ENCODE results near the gene EDIL3. TPM values are rescaled to one million over a fixed set of nuclear protein-coding genes. Genes with fewer than 3 reads are reported as not detected.

Gene EDIL3
- polyA plus RNA-seq, 1 donor (not counting 4 experiments of a cell fraction or from before 2014, with no cell fraction given), result 0.34 TPM

- Histone ChIP-seq H3K79me2 (ENCODE audit: control insufficient read depth, insufficient read depth, low read length) (no peaks in the 10 kb centered on the region), H3K9me1 (ENCODE audit: control insufficient read depth, extremely low read depth, insufficient read depth, low read length) (no peaks in the 10 kb centered on the region), H3K36me3 (ENCODE audit: control insufficient read depth in 2 of 2, extremely low read depth in 1 of 2, insufficient read depth in 2 of 2, low read length in 2 of 2) (no peaks in the 10 kb centered on the region), H3K4me2 (ENCODE audit: control insufficient read depth, extremely low read depth, insufficient read depth, low read depth, low read length) (peak overlapping the region; percentile 93), H3K27ac (ENCODE audit: control insufficient read depth, insufficient read depth, low read length) (no peak overlapping the region), H3K9ac (ENCODE audit: control insufficient read depth, extremely low read depth, insufficient read depth, low read length) (no peak overlapping the region), H4K20me1 (ENCODE audit: control insufficient read depth, extremely low read depth, insufficient read depth, low read length) (no peaks in the 10 kb centered on the region), H3K9me3 (ENCODE audit: control insufficient read depth, low read depth, low read length) (no peaks in the 10 kb centered on the region), H3K27me3 (ENCODE audit: control insufficient read depth, extremely low read depth, insufficient read depth, low read length) (peaks cover 34% of the 10 kb centered on the region), H3K4me1 (ENCODE audit: control insufficient read depth, extremely low read depth, insufficient read depth, low read length) (peaks cover 20% of the 10 kb centered on the region), H2AFZ (ENCODE audit: control insufficient read depth, low read length) (no peak overlapping the region), H3K4me3 (ENCODE audit: control insufficient read depth in 2 of 3, extremely low read depth in 1 of 3, insufficient read depth in 2 of 3, low read depth in 1 of 3, low read length in 3 of 3) (peak overlapping the region in 1 of 3 experiments; percentile 73)
- no peak for FAIRE-seq
- dilution Hi-C loops (cut with MboI; ENCODE audit: extremely low pct_ligation_motif_present, low sequenced_read_pairs), result no loop called here
- peak; percentile 61 for TF ChIP-seq EZH2 (IDR thresholded peaks at IDR 0.05; ENCODE audit: low read length)
- TF ChIP-seq CTCF (optimal IDR thresholded peaks at IDR 0.05 in 1 of 3, IDR thresholded peaks at IDR 0.05 in 1 of 3, conservative IDR thresholded peaks at IDR 0.05 in 1 of 3; ENCODE audit: extremely low read depth in 1 of 3, insufficient read depth in 2 of 3, low read length in 3 of 3), result no peak
- DNase-seq (ENCODE audit: low read depth, low spot score), result no peak
These were observed 1.3 kb downstream of the EDIL3 start for GRCh38 chr5:84383296-84383815.

GRCh38 chr5:84382363-84383295 is 2.1 kb downstream of the EDIL3 start:
- no peak overlapping the region for H3K27ac ChIP-seq (ENCODE audit: control insufficient read depth, insufficient read depth, low read length)
- H3K79me2 ChIP-seq (ENCODE audit: control insufficient read depth, insufficient read depth, low read length), result no peaks in the 10 kb centered on the region
- no peak for DNase-seq (ENCODE audit: low read depth, low spot score)
- H3K4me1 ChIP-seq (ENCODE audit: control insufficient read depth, extremely low read depth, insufficient read depth, low read length), result peaks cover 20% of the 10 kb centered on the region
- peak; percentile 41 for FAIRE-seq
- peak; percentile 57 for TF ChIP-seq EZH2 (IDR thresholded peaks at IDR 0.05; ENCODE audit: low read length)
- no peak for TF ChIP-seq CTCF (optimal IDR thresholded peaks at IDR 0.05 in 1 of 3, IDR thresholded peaks at IDR 0.05 in 1 of 3, conservative IDR thresholded peaks at IDR 0.05 in 1 of 3; ENCODE audit: extremely low read depth in 1 of 3, insufficient read depth in 2 of 3, low read length in 3 of 3)
- peak overlapping the region; percentile 94 for H2AFZ ChIP-seq (ENCODE audit: control insufficient read depth, low read length)
- peak overlapping the region; percentile 37 for H3K9ac ChIP-seq (ENCODE audit: control insufficient read depth, extremely low read depth, insufficient read depth, low read length)
- no peaks in the 10 kb centered on the region for H3K36me3 ChIP-seq (ENCODE audit: control insufficient read depth in 2 of 2, extremely low read depth in 1 of 2, insufficient read depth in 2 of 2, low read length in 2 of 2)
- dilution Hi-C loops (cut with MboI; ENCODE audit: extremely low pct_ligation_motif_present, low sequenced_read_pairs), result no loop called here
- H4K20me1 ChIP-seq (ENCODE audit: control insufficient read depth, extremely low read depth, insufficient read depth, low read length), result no peaks in the 10 kb centered on the region
- H3K27me3 ChIP-seq (ENCODE audit: control insufficient read depth, extremely low read depth, insufficient read depth, low read length), result peaks cover 34% of the 10 kb centered on the region
- peak overlapping the region; percentile 25 to 73 (median 67) for H3K4me3 ChIP-seq (ENCODE audit: control insufficient read depth in 2 of 3, extremely low read depth in 1 of 3, insufficient read depth in 2 of 3, low read depth in 1 of 3, low read length in 3 of 3)
- no peaks in the 10 kb centered on the region for H3K9me3 ChIP-seq (ENCODE audit: control insufficient read depth, low read depth, low read length)
- no peaks in the 10 kb centered on the region for H3K9me1 ChIP-seq (ENCODE audit: control insufficient read depth, extremely low read depth, insufficient read depth, low read length)
- H3K4me2 ChIP-seq (ENCODE audit: control insufficient read depth, extremely low read depth, insufficient read depth, low read depth, low read length), result peak overlapping the region; percentile 93

Data from keratinocyte (primary cell).